ENCODE measurements around the gene FBXW11. TPM values are rescaled to one million over a fixed set of nuclear protein-coding genes. Genes with fewer than 3 reads are reported as not detected.

The FBXW11 gene
- total and polyA plus RNA-seq, 2 experiments from 2014 or later = 59.0 to 98.0 TPM

- H3K4me3 ChIP-seq = peak overlapping the region; percentile 2
- H3K9me3 ChIP-seq (ENCODE audit: low read depth) = no peaks in the 10 kb centered on the region
- no peaks in the 10 kb centered on the region for H3K36me3 ChIP-seq
- no peaks in the 10 kb centered on the region for H3K27me3 ChIP-seq
- no peak for TF ChIP-seq CTCF (IDR thresholded peaks at IDR 0.05; ENCODE audit: low read depth, low read length)
- H3K27ac ChIP-seq = no peak overlapping the region
- no peak for DNase-seq (ENCODE audit: low read depth in 1 of 2, low spot score in 1 of 2)
- H3K4me1 ChIP-seq (ENCODE audit: low read depth) = peaks cover 42% of the 10 kb centered on the region
These were observed 3.5 kb downstream of the FBXW11 start for GRCh38 chr5:172002840-172003512.

- TF ChIP-seq CTCF (IDR thresholded peaks at IDR 0.05; ENCODE audit: low read depth, low read length) = peak; percentile 49
- H3K27ac ChIP-seq = no peak overlapping the region
- H3K4me3 ChIP-seq = no peak overlapping the region
- H3K27me3 ChIP-seq = no peaks in the 10 kb centered on the region
- DNase-seq (ENCODE audit: low read depth in 1 of 2, low spot score in 1 of 2) = peak; percentile 17 to 41
- H3K36me3 ChIP-seq = no peaks in the 10 kb centered on the region
- H3K9me3 ChIP-seq (ENCODE audit: low read depth) = no peaks in the 10 kb centered on the region
- peaks cover 42% of the 10 kb centered on the region for H3K4me1 ChIP-seq (ENCODE audit: low read depth)
These were observed 4.1 kb downstream of the FBXW11 start for GRCh38 chr5:172002310-172002709.

GRCh38 chr5:171999877-172000276, 6.6 kb downstream of the FBXW11 start:
- DNase-seq (ENCODE audit: low read depth in 1 of 2, low spot score in 1 of 2) = no peak
- no peak overlapping the region for H3K27ac ChIP-seq
- no peak for TF ChIP-seq CTCF (IDR thresholded peaks at IDR 0.05; ENCODE audit: low read depth, low read length)
- H3K27me3 ChIP-seq = no peaks in the 10 kb centered on the region
- no peaks in the 10 kb centered on the region for H3K36me3 ChIP-seq
- peaks cover 38% of the 10 kb centered on the region for H3K4me1 ChIP-seq (ENCODE audit: low read depth)
- no peaks in the 10 kb centered on the region for H3K9me3 ChIP-seq (ENCODE audit: low read depth)
- H3K4me3 ChIP-seq = no peak overlapping the region

- Histone ChIP-seq H3K4me1 (ENCODE audit: low read depth) (peaks cover 32% of the 10 kb centered on the region), H3K27me3 (no peaks in the 10 kb centered on the region), H3K36me3 (no peaks in the 10 kb centered on the region), H3K9me3 (ENCODE audit: low read depth) (no peaks in the 10 kb centered on the region), H3K27ac (no peak overlapping the region), H3K4me3 (no peak overlapping the region)
- TF ChIP-seq CTCF (IDR thresholded peaks at IDR 0.05; ENCODE audit: low read depth, low read length) = no peak
- DNase-seq (ENCODE audit: low read depth in 1 of 2, low spot score in 1 of 2) = no peak
These were observed 7.3 kb downstream of the FBXW11 start for GRCh38 chr5:171999100-171999499.

GRCh38 chr5:171997011-171997410, 9.4 kb downstream of the FBXW11 start:
- H3K27ac ChIP-seq = no peak overlapping the region
- no peaks in the 10 kb centered on the region for H3K27me3 ChIP-seq
- no peak overlapping the region for H3K4me3 ChIP-seq
- H3K36me3 ChIP-seq = no peaks in the 10 kb centered on the region
- TF ChIP-seq CTCF (IDR thresholded peaks at IDR 0.05; ENCODE audit: low read depth, low read length) = no peak
- H3K9me3 ChIP-seq (ENCODE audit: low read depth) = no peaks in the 10 kb centered on the region
- no peak for DNase-seq (ENCODE audit: low read depth in 1 of 2, low spot score in 1 of 2)
- peaks cover 24% of the 10 kb centered on the region for H3K4me1 ChIP-seq (ENCODE audit: low read depth)
